C4-2B (cell line): ENCODE data around the gene MRTFB.

Source experiments
- CTCF ChIP-seq: fragments of 450-650 bp; conservative IDR thresholded peaks from 2 replicates; pipeline ENCODE4 v1.5.1; 2017; ENCODE audit warnings: mild to moderate bottlenecking
- ZFX ChIP-seq: fragments of 450-650 bp; IDR thresholded peaks from 2 replicates; pipeline ENCODE4 v1.6.1; 2017

DNA sequence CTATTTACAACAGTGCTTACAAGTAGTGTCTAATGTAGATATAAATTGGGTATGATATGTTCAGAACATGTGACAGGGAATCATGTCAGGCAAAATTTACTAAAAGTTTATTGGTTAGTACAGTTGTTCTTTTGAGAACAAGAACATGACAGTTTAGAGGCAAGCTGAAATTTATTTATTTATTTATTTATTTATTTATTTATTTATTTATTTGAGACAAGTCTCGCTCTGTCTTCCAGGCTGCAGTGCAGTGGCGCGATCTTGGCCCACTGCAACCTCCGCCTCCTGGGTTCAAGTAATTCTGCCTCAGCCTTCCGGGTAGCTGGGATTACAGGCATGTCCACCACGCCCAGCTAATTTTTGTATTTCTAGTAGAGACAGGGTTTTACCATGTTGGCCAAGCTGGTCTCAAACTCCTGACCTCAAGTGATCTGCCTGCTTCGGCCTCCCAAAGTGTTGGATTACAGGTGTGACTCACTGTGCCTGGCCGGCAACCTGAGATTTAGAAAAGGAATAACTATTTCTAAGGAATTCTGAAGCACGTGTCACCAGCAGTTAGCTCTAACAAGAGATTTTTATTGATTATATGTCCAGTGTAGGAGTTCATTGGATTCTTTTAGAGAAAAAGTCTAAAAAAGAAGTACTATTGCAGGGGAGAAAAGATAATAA lies 24.9 kb downstream of the MRTFB start:
- TF ChIP-seq CTCF: no peak
- TF ChIP-seq ZFX: no peak
